Ascending aorta (tissue), 2 donors: ENCODE data around the gene MAP3K13. TPM values are rescaled to one million over a fixed set of nuclear protein-coding genes. Genes with fewer than 3 reads are reported as not detected.

Source experiments
- DNase-seq, 2 donors: peaks; one replicate each; pipeline ENCODE4 v3.0.0-alpha.2; 2019; ENCODE audit warnings: low spot score in 2 of 2
- H3K27ac ChIP-seq, 2 donors: fragments of 200-600 bp; sonication (generic); one replicate each; pipeline ENCODE4 v1.5.1; 2016 to 2017; ENCODE audit warnings: mild to moderate bottlenecking in 1 of 2
- H3K27me3 ChIP-seq: fragments of 200-600 bp; sonication (generic); one replicate; pipeline ENCODE4 v1.5.1; 2017
- H3K36me3 ChIP-seq, 2 donors: fragments of 200-600 bp; sonication (generic); one replicate each; pipeline ENCODE4 v1.5.1; 2016
- H3K4me1 ChIP-seq, 2 donors: fragments of 200-600 bp; sonication (generic); one replicate each; pipeline ENCODE4 v1.5.1; 2016 to 2017; ENCODE audit warnings: mild to moderate bottlenecking in 1 of 2
- H3K4me3 ChIP-seq, 2 donors: fragments of 200-600 bp; sonication (generic); one replicate each; pipeline ENCODE4 v1.5.1; 2016 to 2017; ENCODE audit warnings: mild to moderate bottlenecking in 1 of 2
- H3K9me3 ChIP-seq, 2 donors: fragments of 200-600 bp; sonication (generic); one replicate each; pipeline ENCODE4 v1.5.1; 2016
- intact Hi-C: fragments of 100-400 bp; cut with DNase I; formaldehyde crosslinking; loops from one replicate; pipeline ENCODE4 v1.15.1; 2023
- total RNA-seq: library from RNA; depleted of rRNA; stranded (reverse); fragments of >200 nt; gene quantifications from one replicate; pipeline ENCODE4 v1.1.0, GENCODE V29; 2016
- TF ChIP-seq, protein P1 (sequence below), 3 experiments: fragments of 200-600 bp in 2 of 3; fragments of 450-650 bp in 1 of 3; sonication (generic) in 2 of 3; IDR thresholded peaks; one replicate each; pipeline ENCODE4 v1.5.1; 2016 to 2019; ENCODE audit warnings: antibody characterized with exemption in 3 of 3, mild to moderate bottlenecking in 1 of 3, moderate library complexity in 1 of 3

The MAP3K13 gene
- total RNA-seq, 1 donor from 2014 or later: 21.9 TPM

DNA sequence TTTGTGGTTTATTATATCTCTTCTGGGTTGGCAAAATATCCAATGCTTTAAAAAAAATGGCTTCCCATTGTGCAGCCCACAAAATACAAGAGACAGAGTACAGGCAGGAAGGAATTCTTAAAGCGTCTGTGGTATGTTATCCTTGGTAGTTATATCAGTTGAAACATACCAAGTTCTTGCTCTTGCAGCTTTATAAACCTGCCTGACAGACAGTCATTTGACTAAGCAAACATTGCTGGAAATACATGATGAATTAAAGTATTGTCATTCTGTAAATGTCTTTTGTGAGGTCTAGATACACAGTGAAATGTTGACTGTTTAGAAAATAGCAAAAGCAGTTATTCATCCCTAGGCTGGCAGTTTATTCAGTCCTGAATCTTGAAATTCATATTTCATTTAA, 44.8 kb upstream of the MAP3K13 start:
- Histone ChIP-seq H3K9me3 (no peaks in the 10 kb centered on the region), H3K27ac (no peak overlapping the region), H3K36me3 (no peaks in the 10 kb centered on the region), H3K4me3 (no peak overlapping the region), H3K4me1 (no peaks in the 10 kb centered on the region), H3K27me3 (no peaks in the 10 kb centered on the region)
- no peak for DNase-seq
- intact Hi-C loops: no loop called here
- TF ChIP-seq, protein P1, sequence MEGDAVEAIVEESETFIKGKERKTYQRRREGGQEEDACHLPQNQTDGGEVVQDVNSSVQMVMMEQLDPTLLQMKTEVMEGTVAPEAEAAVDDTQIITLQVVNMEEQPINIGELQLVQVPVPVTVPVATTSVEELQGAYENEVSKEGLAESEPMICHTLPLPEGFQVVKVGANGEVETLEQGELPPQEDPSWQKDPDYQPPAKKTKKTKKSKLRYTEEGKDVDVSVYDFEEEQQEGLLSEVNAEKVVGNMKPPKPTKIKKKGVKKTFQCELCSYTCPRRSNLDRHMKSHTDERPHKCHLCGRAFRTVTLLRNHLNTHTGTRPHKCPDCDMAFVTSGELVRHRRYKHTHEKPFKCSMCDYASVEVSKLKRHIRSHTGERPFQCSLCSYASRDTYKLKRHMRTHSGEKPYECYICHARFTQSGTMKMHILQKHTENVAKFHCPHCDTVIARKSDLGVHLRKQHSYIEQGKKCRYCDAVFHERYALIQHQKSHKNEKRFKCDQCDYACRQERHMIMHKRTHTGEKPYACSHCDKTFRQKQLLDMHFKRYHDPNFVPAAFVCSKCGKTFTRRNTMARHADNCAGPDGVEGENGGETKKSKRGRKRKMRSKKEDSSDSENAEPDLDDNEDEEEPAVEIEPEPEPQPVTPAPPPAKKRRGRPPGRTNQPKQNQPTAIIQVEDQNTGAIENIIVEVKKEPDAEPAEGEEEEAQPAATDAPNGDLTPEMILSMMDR (IDR thresholded peaks at IDR 0.05): no peak

DNA sequence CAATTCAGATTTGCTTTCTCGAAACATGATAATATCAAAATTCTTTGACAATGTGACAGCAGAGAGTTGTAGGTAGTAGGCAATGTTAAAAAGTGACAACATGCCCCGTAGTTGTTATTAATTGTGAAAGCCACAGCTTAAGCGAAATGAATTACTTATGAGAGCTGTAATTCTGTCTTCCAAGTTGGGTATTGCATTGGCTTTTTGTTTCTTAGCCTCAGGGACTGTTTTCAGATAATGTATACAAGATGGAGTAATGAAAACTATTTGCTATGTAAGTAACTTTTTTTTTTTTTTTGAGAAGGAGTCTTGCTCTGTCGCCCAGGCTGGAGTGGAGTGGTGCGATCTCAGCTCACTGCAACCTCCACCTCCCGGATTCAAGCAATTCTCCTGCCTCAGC, 43.1 kb upstream of the MAP3K13 start:
- intact Hi-C loops: no loop called here
- no peaks in the 10 kb centered on the region for H3K27me3 ChIP-seq
- TF ChIP-seq, protein P1 (IDR thresholded peaks at IDR 0.05): no peak
- no peaks in the 10 kb centered on the region for H3K36me3 ChIP-seq
- no peaks in the 10 kb centered on the region for H3K4me1 ChIP-seq
- no peak for DNase-seq
- H3K4me3 ChIP-seq: no peak overlapping the region
- no peak overlapping the region for H3K27ac ChIP-seq
- no peaks in the 10 kb centered on the region for H3K9me3 ChIP-seq

DNA sequence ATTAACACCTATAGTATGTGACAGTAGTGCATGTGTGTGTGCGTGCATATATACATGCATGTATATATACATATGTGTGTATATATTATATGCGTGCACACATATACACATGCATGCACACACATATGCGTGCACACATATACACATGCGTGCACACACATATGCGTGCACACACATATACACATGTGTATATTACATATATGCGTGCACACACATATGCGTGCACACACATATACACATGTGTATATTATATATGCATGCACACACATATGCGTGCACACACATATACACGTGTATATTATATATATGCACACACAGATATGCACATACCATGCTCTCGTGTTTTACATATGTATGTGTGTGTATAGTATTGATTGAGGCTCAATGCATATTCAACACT, 42.0 kb upstream of the MAP3K13 start:
- Histone ChIP-seq H3K4me3 (no peak overlapping the region), H3K27ac (no peak overlapping the region), H3K27me3 (no peaks in the 10 kb centered on the region), H3K4me1 (no peaks in the 10 kb centered on the region), H3K36me3 (no peaks in the 10 kb centered on the region), H3K9me3 (no peaks in the 10 kb centered on the region)
- DNase-seq: no peak
- intact Hi-C loops: no loop called here
- TF ChIP-seq, protein P1 (IDR thresholded peaks at IDR 0.05): no peak

DNA sequence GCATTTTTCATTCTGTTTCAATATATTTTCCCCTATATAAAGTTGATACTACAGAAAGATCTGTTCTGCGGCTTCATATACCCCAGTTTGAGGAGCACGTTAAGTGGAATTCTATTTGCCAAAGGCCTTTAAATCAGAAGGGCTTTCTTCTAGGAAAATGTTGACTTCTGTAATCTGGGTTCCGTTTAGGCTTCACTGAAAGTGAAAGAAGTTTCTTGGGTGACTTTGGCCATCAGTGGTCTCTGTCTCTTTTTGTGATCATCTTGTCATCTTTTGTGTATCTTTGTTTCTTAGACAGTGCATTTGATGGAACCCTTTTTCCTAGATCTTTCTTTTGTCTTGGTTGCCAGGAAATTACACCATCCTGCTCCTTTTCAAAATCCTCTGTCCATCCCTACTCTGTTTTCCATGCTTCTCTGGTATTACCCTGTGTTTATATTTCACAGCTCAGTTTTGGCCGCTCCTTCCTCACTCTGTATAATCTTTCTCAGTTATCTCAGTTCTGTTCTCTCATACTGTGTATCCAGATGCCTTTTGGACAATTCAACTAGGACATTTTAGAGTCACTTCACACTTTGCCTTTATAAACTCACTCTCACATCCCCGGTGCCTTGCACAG, 40.7 kb upstream of the MAP3K13 start:
- TF ChIP-seq, protein P1 (IDR thresholded peaks at IDR 0.05): no peak
- H3K9me3 ChIP-seq: no peaks in the 10 kb centered on the region
- no peak for DNase-seq
- H3K4me3 ChIP-seq: no peak overlapping the region
- H3K27me3 ChIP-seq: no peaks in the 10 kb centered on the region
- no peak overlapping the region for H3K27ac ChIP-seq
- no peaks in the 10 kb centered on the region for H3K36me3 ChIP-seq
- intact Hi-C loops: no loop called here
- H3K4me1 ChIP-seq: no peaks in the 10 kb centered on the region

DNA sequence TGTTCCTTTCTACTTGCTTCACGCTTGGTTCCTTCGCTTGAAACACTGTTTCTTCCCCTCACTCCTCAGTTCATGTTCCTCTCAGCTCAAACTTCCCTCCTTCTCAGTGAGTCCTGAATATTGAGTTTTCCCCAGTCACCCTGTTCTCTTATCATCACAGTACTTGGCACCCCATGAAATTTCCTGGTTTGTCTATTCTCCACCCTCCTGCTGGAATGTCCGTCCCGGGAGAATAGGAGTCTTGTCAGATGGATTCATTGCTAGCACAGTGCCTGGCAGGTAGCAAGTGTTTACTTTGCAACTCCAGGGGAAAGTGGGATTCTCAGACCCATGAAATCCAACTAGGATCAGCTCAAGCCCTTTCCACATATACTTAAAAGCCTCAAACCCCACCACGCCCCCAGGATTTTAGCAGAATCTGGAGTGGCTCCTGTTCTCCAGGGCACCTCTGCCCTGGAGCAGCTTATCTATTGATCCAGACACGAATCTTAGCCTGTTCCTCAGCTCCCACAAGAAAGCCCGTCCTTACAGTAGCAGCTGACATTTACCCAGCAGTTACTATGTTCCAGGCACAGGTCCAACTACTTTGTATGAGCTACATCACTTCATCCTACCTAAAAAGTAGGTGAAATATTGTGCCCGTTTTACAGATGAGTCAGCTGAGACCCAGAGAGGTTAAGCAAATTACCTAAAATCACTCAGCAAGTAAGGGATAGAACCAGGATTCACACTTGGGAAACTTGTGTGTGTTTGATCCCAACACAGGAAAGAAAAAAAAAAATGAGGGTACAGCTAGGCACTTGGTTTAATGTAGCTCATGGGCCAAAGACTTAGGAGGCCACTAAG, 36.8 kb upstream of the MAP3K13 start:
- TF ChIP-seq, protein P1 (IDR thresholded peaks at IDR 0.05): no peak
- H3K27me3 ChIP-seq: no peaks in the 10 kb centered on the region
- no peaks in the 10 kb centered on the region for H3K4me1 ChIP-seq
- H3K4me3 ChIP-seq: no peak overlapping the region
- H3K36me3 ChIP-seq: no peaks in the 10 kb centered on the region
- H3K9me3 ChIP-seq: no peaks in the 10 kb centered on the region
- no peak for DNase-seq
- intact Hi-C loops: no loop called here
- H3K27ac ChIP-seq: no peak overlapping the region
